Measurements from ENCODE around the gene SUCLG1.
"Not testable (repeated sequence)": the region's sequence is repeated elsewhere in the genome, so short reads cannot be mapped to it uniquely, and the experiment has no call there.

Gene SUCLG1

DNA sequence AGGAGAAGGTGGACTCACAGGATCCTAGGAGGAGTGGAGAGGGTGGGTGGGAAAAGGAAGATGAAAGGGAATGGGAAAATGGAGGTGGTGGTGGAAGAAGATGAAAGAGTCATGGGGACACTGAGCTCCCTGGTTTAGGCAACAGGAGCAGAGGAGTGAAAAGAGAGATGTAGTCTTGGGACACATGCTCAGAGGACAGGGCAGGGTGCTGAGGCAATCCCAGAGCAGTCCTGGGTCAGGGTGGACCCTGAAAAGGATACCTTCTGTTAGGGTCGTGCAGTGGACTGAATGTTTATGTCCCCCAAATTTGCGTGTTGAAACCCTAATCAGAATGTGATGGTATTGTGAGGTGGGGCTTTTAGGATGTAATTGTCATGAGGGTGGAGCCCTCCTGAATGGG is 37.9 kb downstream of the SUCLG1 start:
- WGBS, 2 experiments (ENCODE audit: insufficient coverage in 2 of 2) = 94% methylated on average over 2 of the region's 2 CpGs; no CpG with 5 or more reads in 1 of the 2 experiments
- H3K27ac ChIP-seq (ENCODE audit: low read depth, low read length, severe bottlenecking) = no peak overlapping the region
- peaks cover 11% of the 10 kb centered on the region for H3K36me3 ChIP-seq (ENCODE audit: control insufficient read depth, insufficient read depth, low read length)

DNA sequence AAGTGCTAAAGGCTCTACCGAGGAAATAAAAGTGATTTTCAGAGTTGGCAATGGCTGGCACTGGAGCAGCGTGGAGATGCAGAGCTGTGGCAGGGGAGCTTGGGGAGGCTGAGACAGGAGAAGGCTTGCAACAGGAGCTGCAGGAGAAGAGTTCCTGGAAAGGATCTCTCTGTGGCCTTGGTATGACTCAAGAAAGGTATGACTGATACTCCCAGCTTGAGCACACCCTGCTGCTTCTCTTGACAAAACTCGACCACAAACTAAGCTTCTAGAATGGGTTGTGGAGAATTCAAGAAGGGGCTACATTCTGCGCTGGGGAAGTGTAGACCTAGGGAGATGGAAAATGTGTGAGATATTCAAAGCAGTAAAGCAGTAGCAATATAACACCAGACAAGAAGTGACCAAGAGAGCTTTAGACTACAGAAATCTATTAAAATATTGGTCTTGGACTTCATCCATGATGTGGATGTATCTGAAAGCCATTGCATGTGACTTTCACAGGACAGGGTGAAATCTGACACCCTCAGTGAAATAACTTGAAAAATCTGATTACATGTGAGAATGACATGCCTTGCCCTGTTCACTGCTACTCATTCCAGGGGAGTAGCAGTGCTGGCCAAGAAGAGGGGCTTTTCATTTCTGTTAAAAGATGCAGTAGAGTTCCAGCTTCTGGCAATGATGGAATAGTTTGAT is 41.5 kb downstream of the SUCLG1 start:
- no peak overlapping the region for H3K4me3 ChIP-seq (ENCODE audit: extremely low read depth, insufficient read depth, low read length, poor library complexity, severe bottlenecking)
- H3K4me1 ChIP-seq (ENCODE audit: control insufficient read depth, insufficient read depth, low read length, poor library complexity, severe bottlenecking) = no peaks in the 10 kb centered on the region
- WGBS, 2 experiments (ENCODE audit: insufficient coverage in 2 of 2) = 86 to 98% methylated on average over 2 to 3 of the region's 4 CpGs
- peaks cover 3% of the 10 kb centered on the region for H3K36me3 ChIP-seq (ENCODE audit: control insufficient read depth, insufficient read depth, low read length)
- H3K9me3 ChIP-seq (ENCODE audit: control insufficient read depth, low read length) = no peaks in the 10 kb centered on the region
- no peak overlapping the region for H3K27ac ChIP-seq (ENCODE audit: low read depth, low read length, severe bottlenecking)

More for the DNA sequence above, 37.9 kb downstream of the SUCLG1 start:
- no peak overlapping the region for H3K4me3 ChIP-seq (ENCODE audit: extremely low read depth, insufficient read depth, low read length, poor library complexity, severe bottlenecking)
- H3K9me3 ChIP-seq (ENCODE audit: control insufficient read depth, low read length) = no peaks in the 10 kb centered on the region
- no peaks in the 10 kb centered on the region for H3K4me1 ChIP-seq (ENCODE audit: control insufficient read depth, insufficient read depth, low read length, poor library complexity, severe bottlenecking)

DNA sequence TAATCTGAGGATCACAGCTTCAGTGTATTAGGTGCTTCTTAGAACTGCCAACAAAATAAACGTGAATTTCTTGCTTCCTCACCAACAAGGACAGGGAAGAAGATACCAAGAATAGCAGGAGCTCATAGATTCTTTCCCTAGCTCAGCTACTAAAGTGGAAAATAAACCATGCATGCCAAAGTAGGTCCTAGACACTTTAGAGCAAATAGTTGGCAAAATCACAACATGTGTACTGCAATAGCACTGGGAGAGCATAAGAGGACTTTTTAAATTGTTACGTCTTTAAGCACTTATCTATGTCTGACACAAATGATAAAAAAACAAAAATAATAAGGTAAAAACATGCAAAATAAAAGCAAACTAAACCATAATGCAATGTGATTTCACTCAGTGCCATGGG is 49.5 kb downstream of the SUCLG1 start:
- Histone ChIP-seq H3K9me3 (ENCODE audit: control insufficient read depth, low read length) (no peaks in the 10 kb centered on the region), H3K27ac (ENCODE audit: low read depth, low read length, severe bottlenecking) (no peak overlapping the region), H3K4me1 (ENCODE audit: control insufficient read depth, insufficient read depth, low read length, poor library complexity, severe bottlenecking) (peaks cover 9% of the 10 kb centered on the region), H3K36me3 (ENCODE audit: control insufficient read depth, insufficient read depth, low read length) (no peaks in the 10 kb centered on the region), H3K4me3 (ENCODE audit: extremely low read depth, insufficient read depth, low read length, poor library complexity, severe bottlenecking) (no peak overlapping the region)
- WGBS, 2 experiments (ENCODE audit: insufficient coverage in 2 of 2) = 43 to 71% methylated on average over 1 of the region's 2 CpGs

DNA sequence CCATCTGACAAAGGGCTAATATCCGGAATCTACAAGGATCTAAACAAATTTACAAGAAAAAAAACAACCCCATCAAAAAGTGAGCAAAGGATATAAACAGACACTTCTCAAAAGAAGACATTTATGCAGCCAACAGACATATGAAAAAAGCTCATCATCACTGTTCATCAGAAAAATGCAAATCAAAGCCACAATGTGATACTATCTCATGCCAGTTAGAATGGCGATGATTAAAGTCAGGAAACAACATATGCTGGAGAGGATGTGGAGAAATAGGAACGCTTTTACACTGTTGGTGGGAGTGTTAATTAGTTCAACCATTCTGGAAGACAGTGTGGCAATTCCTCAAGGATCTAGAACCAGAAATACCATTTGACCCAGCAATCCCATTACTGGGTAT is 57.0 kb downstream of the SUCLG1 start:
- WGBS, 2 experiments (ENCODE audit: insufficient coverage in 2 of 2) = 83 to 100% methylated on average over 1 to 2 of the region's 3 CpGs
- not testable (repeated sequence) for H3K9me3 ChIP-seq (ENCODE audit: control insufficient read depth, low read length); H3K4me3 ChIP-seq (ENCODE audit: extremely low read depth, insufficient read depth, low read length, poor library complexity, severe bottlenecking); H3K36me3 ChIP-seq (ENCODE audit: control insufficient read depth, insufficient read depth, low read length); H3K27ac ChIP-seq (ENCODE audit: low read depth, low read length, severe bottlenecking)
- peaks cover 13% of the 10 kb centered on the region for H3K4me1 ChIP-seq (ENCODE audit: control insufficient read depth, insufficient read depth, low read length, poor library complexity, severe bottlenecking)

DNA sequence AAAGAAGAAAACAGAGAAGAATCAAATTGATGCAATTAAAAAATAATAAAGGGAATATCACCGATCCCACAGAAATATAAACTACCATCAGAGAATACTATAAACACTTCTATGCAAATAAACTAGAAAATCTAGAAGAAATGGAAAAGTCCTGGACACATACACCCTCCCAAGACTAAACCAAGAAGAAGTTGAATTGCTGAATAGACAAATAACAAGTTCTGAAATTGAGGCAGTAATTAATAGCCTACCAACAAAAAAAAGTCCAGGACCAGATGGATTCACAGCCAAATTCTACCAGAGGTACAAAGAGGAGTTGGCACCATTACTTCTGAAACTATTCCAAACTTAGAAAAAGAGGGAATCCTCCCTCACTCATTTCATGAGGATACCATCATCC is 59.2 kb downstream of the SUCLG1 start:
- not testable (repeated sequence) for H3K27ac ChIP-seq (ENCODE audit: low read depth, low read length, severe bottlenecking); H3K36me3 ChIP-seq (ENCODE audit: control insufficient read depth, insufficient read depth, low read length); H3K4me3 ChIP-seq (ENCODE audit: extremely low read depth, insufficient read depth, low read length, poor library complexity, severe bottlenecking); H3K9me3 ChIP-seq (ENCODE audit: control insufficient read depth, low read length)
- peaks cover 13% of the 10 kb centered on the region for H3K4me1 ChIP-seq (ENCODE audit: control insufficient read depth, insufficient read depth, low read length, poor library complexity, severe bottlenecking)
- WGBS, 2 experiments (ENCODE audit: insufficient coverage in 2 of 2) = no CpG with 5 or more reads among the region's 1 CpG

DNA sequence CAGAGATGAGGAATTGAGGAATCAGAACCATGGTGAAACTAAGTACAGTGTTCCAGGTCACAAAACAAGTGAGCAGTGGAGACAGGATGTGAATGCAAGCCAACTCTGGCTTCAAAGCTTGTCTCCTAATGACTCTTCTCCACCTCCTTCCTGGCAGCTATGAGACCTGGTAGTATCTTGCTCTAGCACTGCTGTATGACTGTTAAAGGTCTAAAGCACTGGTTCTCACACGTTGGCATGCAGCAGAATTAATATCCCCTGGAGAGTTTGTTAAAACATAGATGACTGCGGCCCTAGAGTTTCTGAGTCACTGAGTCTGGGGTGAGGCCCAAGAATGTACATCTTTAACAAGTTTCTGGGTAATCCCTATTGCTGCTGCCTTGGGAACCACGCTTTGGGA is 63.3 kb downstream of the SUCLG1 start:
- Histone ChIP-seq H3K9me3 (ENCODE audit: control insufficient read depth, low read length) (no peaks in the 10 kb centered on the region), H3K4me3 (ENCODE audit: extremely low read depth, insufficient read depth, low read length, poor library complexity, severe bottlenecking) (no peak overlapping the region), H3K36me3 (ENCODE audit: control insufficient read depth, insufficient read depth, low read length) (no peaks in the 10 kb centered on the region), H3K4me1 (ENCODE audit: control insufficient read depth, insufficient read depth, low read length, poor library complexity, severe bottlenecking) (peaks cover 19% of the 10 kb centered on the region), H3K27ac (ENCODE audit: low read depth, low read length, severe bottlenecking) (no peak overlapping the region)
- 79 to 81% methylated on average over 2 of the region's 3 CpGs for WGBS, 2 experiments (ENCODE audit: insufficient coverage in 2 of 2)

DNA sequence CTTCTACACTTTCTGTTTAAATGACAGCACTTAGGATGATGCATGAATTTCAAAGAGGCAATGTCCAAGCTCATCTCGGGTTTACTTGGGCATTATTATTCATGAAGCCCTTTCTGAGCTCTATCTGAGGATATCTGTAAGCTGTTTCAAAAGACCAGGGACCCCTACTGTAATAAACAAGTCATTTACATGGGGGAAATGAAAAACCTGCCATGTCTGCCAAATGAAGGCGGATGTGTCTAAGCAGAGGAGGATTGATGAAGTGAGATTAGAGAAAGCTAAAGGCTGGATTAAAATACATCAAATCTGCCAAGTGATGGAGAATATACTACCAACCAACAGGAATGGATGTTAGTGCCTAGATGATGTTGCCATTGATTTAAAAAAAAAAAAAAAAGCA is 64.5 kb downstream of the SUCLG1 start:
- H3K27ac ChIP-seq (ENCODE audit: low read depth, low read length, severe bottlenecking) = no peak overlapping the region
- 67 to 80% methylated on average over 1 to 2 of the region's 2 CpGs for WGBS, 2 experiments (ENCODE audit: insufficient coverage in 2 of 2)
- H3K4me1 ChIP-seq (ENCODE audit: control insufficient read depth, insufficient read depth, low read length, poor library complexity, severe bottlenecking) = peaks cover 19% of the 10 kb centered on the region
- no peak overlapping the region for H3K4me3 ChIP-seq (ENCODE audit: extremely low read depth, insufficient read depth, low read length, poor library complexity, severe bottlenecking)
- H3K9me3 ChIP-seq (ENCODE audit: control insufficient read depth, low read length) = no peaks in the 10 kb centered on the region
- no peaks in the 10 kb centered on the region for H3K36me3 ChIP-seq (ENCODE audit: control insufficient read depth, insufficient read depth, low read length)

DNA sequence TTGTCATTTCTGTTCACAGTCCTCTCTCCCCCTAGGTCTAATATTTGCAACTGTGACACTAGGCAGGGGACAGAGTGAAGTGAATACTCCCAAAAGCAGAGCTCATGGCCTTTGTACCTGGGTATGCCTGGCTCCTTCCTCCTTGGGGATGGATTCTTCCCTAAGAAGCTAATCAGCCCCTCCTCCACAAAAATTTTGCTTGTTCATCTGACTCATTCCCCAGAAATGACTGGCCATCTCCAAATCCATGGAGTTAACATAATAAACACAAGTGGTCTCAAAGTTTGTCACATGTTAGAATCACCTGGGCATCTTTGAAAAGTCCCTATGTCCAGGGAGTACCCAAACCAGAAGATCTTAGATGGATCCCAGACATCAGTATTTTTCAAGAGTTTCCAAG is 65.3 kb downstream of the SUCLG1 start:
- Histone ChIP-seq H3K4me1 (ENCODE audit: control insufficient read depth, insufficient read depth, low read length, poor library complexity, severe bottlenecking) (peaks cover 19% of the 10 kb centered on the region), H3K4me3 (ENCODE audit: extremely low read depth, insufficient read depth, low read length, poor library complexity, severe bottlenecking) (no peak overlapping the region), H3K9me3 (ENCODE audit: control insufficient read depth, low read length) (no peaks in the 10 kb centered on the region), H3K27ac (ENCODE audit: low read depth, low read length, severe bottlenecking) (no peak overlapping the region), H3K36me3 (ENCODE audit: control insufficient read depth, insufficient read depth, low read length) (no peaks in the 10 kb centered on the region)

DNA sequence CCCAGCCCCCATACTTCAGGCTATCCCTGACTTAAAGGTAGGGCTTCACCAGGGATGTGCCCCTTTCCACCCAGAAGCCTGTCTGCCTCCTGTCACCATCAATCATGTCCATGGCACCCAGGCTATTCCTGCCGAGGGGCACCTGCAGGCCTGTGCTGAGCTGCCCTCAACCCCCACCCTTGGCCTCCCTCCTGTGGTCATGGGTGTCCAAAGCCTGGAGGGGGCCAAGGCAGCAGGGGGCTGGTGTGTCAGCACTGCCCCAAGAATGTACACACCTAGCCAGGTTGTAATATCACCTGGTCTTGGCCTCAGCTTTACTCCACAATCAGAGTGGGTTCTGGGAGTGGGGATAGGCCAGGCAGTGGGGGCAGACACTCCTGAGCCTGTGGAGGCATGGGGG is 69.3 kb downstream of the SUCLG1 start:
- Histone ChIP-seq H3K4me1 (ENCODE audit: control insufficient read depth, insufficient read depth, low read length, poor library complexity, severe bottlenecking) (peaks cover 19% of the 10 kb centered on the region), H3K27ac (ENCODE audit: low read depth, low read length, severe bottlenecking) (no peak overlapping the region), H3K9me3 (ENCODE audit: control insufficient read depth, low read length) (peaks cover 5% of the 10 kb centered on the region), H3K36me3 (ENCODE audit: control insufficient read depth, insufficient read depth, low read length) (no peaks in the 10 kb centered on the region), H3K4me3 (ENCODE audit: extremely low read depth, insufficient read depth, low read length, poor library complexity, severe bottlenecking) (no peak overlapping the region)
- WGBS, 2 experiments (ENCODE audit: insufficient coverage in 2 of 2) = no CpG with 5 or more reads among the region's 1 CpG

DNA sequence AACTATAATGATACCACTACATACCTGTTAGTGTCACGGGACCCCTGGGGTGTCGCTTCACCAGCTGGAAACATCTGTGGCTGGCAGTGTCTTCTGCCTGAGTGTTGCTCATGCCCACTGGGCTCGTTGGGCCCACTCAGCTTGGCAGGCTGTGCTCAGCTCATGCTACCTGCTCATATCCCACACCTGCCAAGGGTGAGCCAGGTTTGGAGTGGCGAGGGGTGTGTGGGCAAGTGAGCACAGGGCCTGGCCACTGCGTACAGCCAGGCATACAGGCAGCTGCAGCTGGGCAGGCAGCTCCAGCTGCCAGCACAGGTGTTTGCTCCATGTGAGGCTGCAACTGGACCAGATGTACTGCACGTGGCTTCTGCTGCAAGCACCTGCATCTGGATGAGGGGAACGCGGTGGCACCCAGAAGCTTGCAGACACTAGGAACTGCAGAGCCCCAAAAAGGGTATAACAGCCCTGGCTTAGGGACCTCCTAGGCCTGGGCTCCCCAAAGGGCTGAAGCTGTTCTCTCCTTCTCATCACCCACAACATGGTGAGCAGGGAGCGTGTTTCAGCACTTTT is 70.1 kb downstream of the SUCLG1 start:
- Histone ChIP-seq H3K27ac (ENCODE audit: low read depth, low read length, severe bottlenecking) (no peak overlapping the region), H3K9me3 (ENCODE audit: control insufficient read depth, low read length) (peaks cover 7% of the 10 kb centered on the region), H3K4me3 (ENCODE audit: extremely low read depth, insufficient read depth, low read length, poor library complexity, severe bottlenecking) (no peak overlapping the region), H3K36me3 (ENCODE audit: control insufficient read depth, insufficient read depth, low read length) (no peaks in the 10 kb centered on the region), H3K4me1 (ENCODE audit: control insufficient read depth, insufficient read depth, low read length, poor library complexity, severe bottlenecking) (peaks cover 15% of the 10 kb centered on the region)
- 87 to 95% methylated on average over 8 to 9 of the region's 9 CpGs for WGBS, 2 experiments (ENCODE audit: insufficient coverage in 2 of 2)

DNA sequence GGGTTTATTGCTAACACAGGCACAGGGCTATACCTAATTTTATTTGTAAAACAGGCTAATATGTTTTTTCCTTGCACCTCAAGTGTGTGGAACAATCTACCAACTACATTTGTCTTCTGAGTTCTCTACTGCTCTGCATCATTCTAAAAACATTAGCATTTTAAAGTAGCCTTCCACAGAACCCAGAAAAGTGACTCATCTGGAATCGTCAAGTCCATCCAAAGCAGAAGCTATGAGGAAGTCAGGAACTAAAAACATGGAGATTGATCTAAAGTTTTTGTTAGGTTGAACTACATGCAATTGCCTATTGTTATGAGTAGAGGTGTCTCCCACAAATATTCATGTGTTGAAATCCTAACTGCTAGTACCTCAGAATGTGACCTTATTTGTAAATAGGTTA is 70.9 kb downstream of the SUCLG1 start:
- Histone ChIP-seq H3K27ac (ENCODE audit: low read depth, low read length, severe bottlenecking) (no peak overlapping the region), H3K36me3 (ENCODE audit: control insufficient read depth, insufficient read depth, low read length) (no peaks in the 10 kb centered on the region), H3K4me1 (ENCODE audit: control insufficient read depth, insufficient read depth, low read length, poor library complexity, severe bottlenecking) (peaks cover 6% of the 10 kb centered on the region), H3K9me3 (ENCODE audit: control insufficient read depth, low read length) (peaks cover 7% of the 10 kb centered on the region), H3K4me3 (ENCODE audit: extremely low read depth, insufficient read depth, low read length, poor library complexity, severe bottlenecking) (no peak overlapping the region)
- WGBS, 2 experiments (ENCODE audit: insufficient coverage in 2 of 2) = 83% methylated on average over 1 of the region's 1 CpG; no CpG with 5 or more reads in 1 of the 2 experiments

All from mesodermal cell (in vitro differentiated cells).